Inferior parietal cortex (tissue), 1 donor: ENCODE measurements around the gene RPL41.
"Not testable (repeated sequence)": the region's sequence is repeated elsewhere in the genome, so short reads cannot be mapped to it uniquely, and the experiment has no call there.

Experiments
- DNase-seq: peaks from one replicate; pipeline ENCODE4 v3.0.0-alpha.2; 2016; ENCODE audit errors: extremely low spot score

RPL41 gene

DNA sequence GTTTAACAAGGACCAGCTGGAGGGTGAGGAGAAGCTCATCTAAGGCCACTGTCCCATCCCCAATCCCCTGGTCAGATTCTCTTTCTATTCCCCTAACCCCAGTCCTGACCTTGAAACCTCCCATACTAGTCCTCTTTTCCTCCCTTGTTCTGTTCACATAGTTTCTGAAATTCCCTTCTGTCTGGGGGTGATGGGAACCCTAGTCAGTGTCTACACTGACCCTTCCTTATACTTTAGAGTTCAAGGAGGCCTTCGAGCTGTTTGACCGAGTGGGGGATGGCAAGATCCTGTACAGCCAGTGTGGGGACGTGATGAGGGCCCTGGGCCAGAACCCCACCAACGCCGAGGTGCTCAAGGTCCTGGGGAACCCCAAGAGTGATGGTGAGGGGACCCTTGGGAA is 38.4 kb downstream of the RPL41 start:
- no peak for DNase-seq

GRCh38 chr12:56155256-56155845 is 38.9 kb downstream of the RPL41 start:
- DNase-seq = no peak

- not testable (repeated sequence) for DNase-seq
These were observed 40.2 kb downstream of the RPL41 start for GRCh38 chr12:56156464-56157200.

DNA sequence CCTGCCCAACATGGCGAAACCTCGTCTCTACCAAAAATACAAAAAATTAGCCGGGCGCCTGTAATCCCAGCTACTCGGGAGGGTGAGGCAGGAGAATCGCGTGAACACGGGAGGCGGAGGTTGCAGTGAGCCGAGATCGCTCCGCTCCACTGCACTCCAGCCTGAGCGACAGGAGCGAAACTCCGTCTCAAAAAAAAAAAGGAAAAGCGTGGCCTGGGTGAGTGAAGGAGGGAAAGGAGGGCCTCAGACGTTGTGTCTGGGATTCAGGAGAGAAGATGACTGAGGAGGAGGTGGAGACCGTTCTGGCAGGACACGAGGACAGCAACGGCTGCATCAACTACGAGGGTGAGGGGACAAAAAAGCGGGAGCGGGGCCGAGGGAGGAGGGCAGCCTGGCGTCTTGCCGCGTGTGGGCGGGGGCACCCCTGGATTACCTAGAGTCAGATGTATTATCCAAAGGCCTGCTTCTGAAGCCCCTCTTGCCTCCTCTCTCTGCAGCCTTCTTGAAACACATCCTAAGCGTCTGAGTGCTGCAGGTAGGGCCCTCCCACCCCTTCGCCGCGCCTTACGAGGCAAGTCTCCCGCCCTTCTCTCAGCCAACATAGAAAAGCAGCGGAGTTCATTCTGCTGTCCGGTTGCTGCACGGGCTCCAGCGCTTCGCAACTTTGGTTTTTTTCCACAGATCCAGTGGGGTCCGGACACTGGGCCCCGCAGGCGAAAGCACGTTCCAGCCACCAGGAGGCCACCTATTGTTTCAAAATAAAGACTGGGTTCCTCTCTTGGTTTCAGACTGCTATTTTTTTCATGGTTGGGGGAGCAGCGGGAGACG is 41.0 kb downstream of the RPL41 start:
- DNase-seq = peak; percentile 61

GRCh38 chr12:56158029-56158925 is 41.8 kb downstream of the RPL41 start, which contains the start of gene MYL6:
MYL6 (plus strand) TSS chr12:56158359; CDS start chr12:56158402, 43 bp downstream.
- DNase-seq = peak; percentile 99

DNA sequence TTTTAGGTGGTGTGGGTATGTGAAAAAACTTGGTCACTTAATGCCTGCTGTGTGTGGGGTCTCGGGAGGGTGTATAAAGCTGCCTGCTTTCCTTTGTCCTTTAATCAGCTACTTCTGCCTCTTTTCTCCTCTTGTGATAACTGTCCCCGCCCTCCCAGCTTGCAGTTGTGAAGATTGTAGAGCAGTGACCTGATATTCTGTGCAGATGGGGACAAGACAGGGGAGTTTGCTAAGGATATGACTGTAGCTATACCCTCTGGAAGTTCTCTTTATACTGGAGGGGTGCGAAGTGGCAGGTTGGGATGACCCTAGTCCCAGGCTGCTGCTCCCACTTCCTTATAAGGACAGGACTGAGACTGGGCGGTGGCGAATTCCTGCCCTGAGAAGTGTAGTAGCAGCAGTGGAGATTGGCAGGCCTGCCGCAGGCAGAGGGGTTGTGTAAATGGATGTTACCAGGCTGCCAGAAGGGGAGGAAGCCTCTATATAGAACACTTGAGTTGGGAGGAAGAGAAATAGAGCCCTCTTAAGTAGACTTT is 42.6 kb downstream of the RPL41 start:
- no peak for DNase-seq

DNA sequence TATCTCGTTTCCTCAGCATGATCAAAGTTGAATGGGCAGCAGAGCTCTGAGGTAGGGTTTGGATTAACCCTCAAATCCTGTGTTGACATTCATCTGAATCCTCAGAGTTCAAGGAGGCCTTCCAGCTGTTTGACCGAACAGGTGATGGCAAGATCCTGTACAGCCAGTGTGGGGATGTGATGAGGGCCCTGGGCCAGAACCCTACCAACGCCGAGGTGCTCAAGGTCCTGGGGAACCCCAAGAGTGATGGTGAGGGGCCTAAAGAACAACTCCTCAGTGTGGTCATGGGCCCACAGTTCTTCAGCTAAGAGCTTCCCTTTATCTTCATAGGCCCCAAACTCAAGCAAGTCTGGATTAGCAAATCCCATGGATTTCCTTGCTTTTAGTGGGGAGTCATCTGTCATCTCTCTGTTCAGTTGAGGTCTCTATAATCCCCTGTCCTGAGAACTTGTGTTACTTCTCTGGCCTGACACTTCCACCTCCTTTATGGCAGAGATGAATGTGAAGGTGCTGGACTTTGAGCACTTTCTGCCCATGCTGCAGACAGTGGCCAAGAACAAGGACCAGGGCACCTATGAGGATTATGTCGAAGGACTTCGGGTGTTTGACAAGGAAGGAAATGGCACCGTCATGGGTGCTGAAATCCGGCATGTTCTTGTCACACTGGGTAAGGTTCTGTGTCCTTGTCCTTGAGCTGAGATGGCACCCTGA is 43.2 kb downstream of the RPL41 start:
- no peak for DNase-seq

GRCh38 chr12:56160193-56160763 is 43.8 kb downstream of the RPL41 start:
- DNase-seq = no peak

- DNase-seq = no peak
These were observed 44.7 kb downstream of the RPL41 start for GRCh38 chr12:56160894-56161689.

- DNase-seq = no peak
These were observed 45.4 kb downstream of the RPL41 start for GRCh38 chr12:56161690-56162351.

- no peak for DNase-seq
These were observed 46.2 kb downstream of the RPL41 start for GRCh38 chr12:56162468-56163290.

GRCh38 chr12:56163533-56164344 is 47.3 kb downstream of the RPL41 start:
- no peak for DNase-seq

DNA sequence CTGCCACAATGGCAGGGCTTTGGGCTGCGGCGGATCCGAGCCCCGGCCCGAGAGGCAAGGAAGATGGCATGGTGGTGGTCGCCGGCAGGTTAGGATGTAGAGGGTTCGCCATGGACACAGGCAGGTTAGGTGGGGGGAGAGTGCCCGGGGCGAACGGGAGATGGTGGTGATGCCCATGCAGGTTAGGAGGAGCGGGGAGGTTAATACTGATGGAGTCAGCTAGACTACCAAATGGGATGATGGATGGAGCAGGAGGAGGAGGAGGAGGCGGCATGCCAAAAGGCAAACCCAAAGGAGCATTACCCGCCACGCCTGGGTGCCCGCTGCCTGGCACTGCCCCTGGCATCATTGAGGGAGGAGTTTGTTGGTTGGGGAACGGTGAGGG is 47.9 kb downstream of the RPL41 start:
- no peak for DNase-seq

DNA sequence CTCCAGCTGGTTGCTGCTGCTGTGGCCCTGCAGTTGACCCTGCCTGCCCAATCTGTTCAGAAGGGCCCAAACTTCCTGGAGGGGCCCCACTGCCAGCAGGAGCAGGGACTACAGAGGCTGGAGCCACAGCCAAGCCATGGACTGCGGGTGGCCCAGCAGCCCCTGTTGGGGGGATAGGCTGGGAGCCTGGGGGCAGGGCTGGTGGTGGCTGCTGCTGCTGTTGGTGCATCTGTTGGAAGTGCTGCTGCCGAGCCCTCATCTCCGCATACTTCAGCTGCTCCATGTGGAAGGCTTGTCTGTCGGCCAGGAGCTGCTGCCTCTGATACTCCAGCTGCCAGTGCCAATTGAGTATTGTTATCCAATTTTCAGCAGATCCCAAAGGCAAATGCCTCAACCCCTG is 48.9 kb downstream of the RPL41 start:
- no peak for DNase-seq
